GM13977 (cell line): ENCODE results near the gene C3orf18.

Experiments used
- DNase-seq: peaks from one replicate; pipeline ENCODE4 v3.0.0; 2012; ENCODE audit warnings: low spot score
- CTCF ChIP-seq: IDR thresholded peaks from 2 replicates; pipeline ENCODE4 v1.5.1; 2012; ENCODE audit warnings: mild to moderate bottlenecking, control low read depth; ENCODE audit not compliant: insufficient read depth; ENCODE audit errors: extremely low read depth, missing control alignments
- in situ Hi-C: fragments of 300-500 bp; cut with MboI; formaldehyde crosslinking; loops from one replicate; pipeline ENCODE4 v1.12.0; 2022; ENCODE audit warnings: low sequenced_read_pairs, low pct_unique_long_range_greater_than_20kb, mixed read lengths, inconsistent platforms; ENCODE audit not compliant: unreplicated experiment

Gene C3orf18

GRCh38 chr3:50572801-50573371, 5.3 kb upstream of the C3orf18 start:
- DNase-seq = no peak
- in situ Hi-C loops = no loop called here
- no peak for TF ChIP-seq CTCF

GRCh38 chr3:50572158-50572557, 4.6 kb upstream of the C3orf18 start:
- DNase-seq = peak; percentile 83
- TF ChIP-seq CTCF = peak; percentile 86
- in situ Hi-C loops = no loop called here

GRCh38 chr3:50571486-50571885, 3.9 kb upstream of the C3orf18 start:
- no peak for TF ChIP-seq CTCF
- in situ Hi-C loops = no loop called here
- DNase-seq = no peak

- no peak for DNase-seq
- in situ Hi-C loops = no loop called here
- no peak for TF ChIP-seq CTCF
Measured at GRCh38 chr3:50570508-50571279, 3.1 kb upstream of the C3orf18 start.

GRCh38 chr3:50568947-50569749, 1.6 kb upstream of the C3orf18 start, which contains the start of gene HEMK1:
TSS of gene HEMK1 (plus strand) at chr3:50569522. CDS start at chr3:50571105, 1,583 bp downstream.
- peak; percentile 99 for DNase-seq
- in situ Hi-C loops = no loop called here
- TF ChIP-seq CTCF = no peak

- no peak for TF ChIP-seq CTCF
- in situ Hi-C loops = no loop called here
- no peak for DNase-seq
Measured at GRCh38 chr3:50567011-50567385, 549 bp downstream of the C3orf18 start.
